ENCODE data around the gene LY86. TPM values are rescaled to one million over a fixed set of nuclear protein-coding genes. Genes with fewer than 3 reads are reported as not detected.
A peak's percentile ranks its signal among the peaks of the same experiment; 100 is the strongest.
"Not testable (repeated sequence)": the region's sequence is repeated elsewhere in the genome, so short reads cannot be mapped to it uniquely, and the experiment has no call there.

LY86 gene
- total RNA-seq, 8 experiments from 2014 or later: not detected

GRCh38 chr6:6657820-6658217, 69.3 kb downstream of the LY86 start:
- in situ Hi-C loops (cut with MboI; ENCODE audit: low pct_unique_long_range_greater_than_20kb in 2 of 9, low sequenced_read_pairs in 9 of 9, unreplicated experiment in 9 of 9): no loop called here
- H3K4me1 ChIP-seq (replicated peaks in 1 of 2): peaks cover 32 to 37% of the 10 kb centered on the region in 2 donors
- no peak overlapping the region for H3K27ac ChIP-seq
- no peak overlapping the region for H3K4me3 ChIP-seq
- WGBS, 10 experiments: 20 to 100% (median 92%) methylated on average over 1 of the region's 1 CpG; no CpG with 5 or more reads in 4 of the 10 experiments
- ATAC-seq (replicated peaks in 6 of 8): no peak

DNA sequence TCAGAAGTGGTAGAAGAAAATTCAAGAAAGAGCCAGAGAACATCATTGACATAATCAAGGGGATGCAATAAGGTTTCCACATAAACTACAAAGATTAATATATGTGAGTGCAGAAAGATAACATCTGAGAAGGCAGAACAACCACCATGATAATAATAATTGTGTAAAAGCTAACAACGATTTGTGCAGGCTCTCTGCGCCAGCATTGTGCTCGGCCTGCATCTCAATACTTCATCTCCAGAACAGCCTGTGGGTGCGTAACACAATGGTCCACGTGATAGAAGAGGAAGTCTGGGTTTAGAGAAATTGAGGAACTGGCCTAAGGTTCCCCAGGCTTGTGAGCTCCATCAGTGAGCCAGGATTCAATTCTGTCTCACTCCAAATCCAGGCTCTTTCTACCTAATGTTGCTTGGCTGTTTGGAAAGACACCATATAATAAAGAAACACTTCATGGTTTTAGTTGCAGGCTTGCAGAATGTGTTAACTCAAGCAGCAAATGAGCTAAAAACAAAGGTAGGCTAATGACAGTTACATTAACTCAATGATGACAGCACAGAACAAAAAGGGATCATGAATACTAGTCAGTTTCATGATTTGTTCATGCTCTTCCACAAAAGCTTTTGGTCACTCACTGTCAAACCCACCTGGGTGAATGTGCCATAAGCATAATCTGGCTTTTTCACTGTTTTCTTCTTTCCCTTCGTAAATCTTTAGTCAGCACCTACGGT, 71.2 kb downstream of the LY86 start:
- 49 to 92% (median 62%) methylated on average over 2 to 7 of the region's 7 CpGs for WGBS, 10 experiments
- no peak for ATAC-seq (replicated peaks in 6 of 8)
- peaks cover 28 to 31% of the 10 kb centered on the region in 2 donors for H3K4me1 ChIP-seq (replicated peaks in 1 of 2)
- H3K4me3 ChIP-seq: no peak overlapping the region
- H3K27ac ChIP-seq: no peak overlapping the region
- in situ Hi-C loops (cut with MboI; ENCODE audit: low pct_unique_long_range_greater_than_20kb in 2 of 9, low sequenced_read_pairs in 9 of 9, unreplicated experiment in 9 of 9): no loop called here

DNA sequence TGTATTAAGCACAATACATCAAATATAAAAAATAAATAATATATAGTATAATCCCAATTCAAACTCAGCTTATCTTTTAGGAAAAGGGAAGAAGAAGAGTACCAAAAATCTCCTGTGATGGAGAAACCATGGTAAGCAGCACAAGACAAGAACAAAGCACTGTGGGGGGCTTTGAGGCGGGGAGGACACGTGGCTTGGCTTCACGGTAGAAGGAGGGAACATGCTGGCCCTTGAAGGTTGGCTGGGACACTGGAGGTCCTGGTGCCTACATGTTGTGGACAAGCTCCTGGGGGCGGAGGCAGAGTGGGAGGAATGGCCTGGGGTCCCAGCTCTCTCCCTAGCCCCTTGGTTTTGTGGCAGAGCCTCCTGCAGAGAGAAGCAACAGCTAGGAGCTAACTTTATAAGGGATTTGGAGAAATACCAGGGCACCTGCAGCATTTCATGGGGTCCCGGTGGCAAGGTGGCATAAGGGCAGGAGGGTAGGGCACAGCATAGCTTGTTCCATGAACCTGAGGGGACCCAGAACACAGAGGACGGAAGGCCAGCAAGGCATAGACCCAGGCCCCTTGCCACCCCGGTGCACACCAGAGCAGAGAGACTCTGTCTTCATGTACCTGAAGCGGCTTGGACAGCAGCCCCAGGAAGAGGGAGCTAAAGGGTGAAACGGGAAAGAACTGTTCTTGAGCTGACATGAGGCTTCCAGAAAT, 72.0 kb downstream of the LY86 start:
- Histone ChIP-seq H3K4me1 (replicated peaks in 1 of 2) (peaks cover 25 to 27% of the 10 kb centered on the region in 2 donors), H3K27ac (no peak overlapping the region), H3K4me3 (no peak overlapping the region)
- in situ Hi-C loops (cut with MboI; ENCODE audit: low pct_unique_long_range_greater_than_20kb in 2 of 9, low sequenced_read_pairs in 9 of 9, unreplicated experiment in 9 of 9): no loop called here
- no peak for ATAC-seq (replicated peaks in 6 of 8)
- WGBS, 10 experiments: 36 to 100% (median 76%) methylated on average over 1 to 6 of the region's 9 CpGs; no CpG with 5 or more reads in 2 of the 10 experiments

- in situ Hi-C loops (cut with MboI; ENCODE audit: low pct_unique_long_range_greater_than_20kb in 2 of 9, low sequenced_read_pairs in 9 of 9, unreplicated experiment in 9 of 9): no loop called here
These were observed 72.7 kb downstream of the LY86 start for GRCh38 chr6:6661191-6661590.

GRCh38 chr6:6661684-6662083, 73.2 kb downstream of the LY86 start:
- Histone ChIP-seq H3K4me3 (no peak overlapping the region), H3K4me1 (replicated peaks in 1 of 2) (peaks cover 23% of the 10 kb centered on the region in 2 donors), H3K27ac (no peak overlapping the region)
- WGBS, 10 experiments: 10 to 80% (median 17%) methylated on average over 1 to 3 of the region's 3 CpGs; no CpG with 5 or more reads in 3 of the 10 experiments
- in situ Hi-C loops (cut with MboI; ENCODE audit: low pct_unique_long_range_greater_than_20kb in 2 of 9, low sequenced_read_pairs in 9 of 9, unreplicated experiment in 9 of 9): no loop called here
- ATAC-seq (replicated peaks in 6 of 8): peak in 6 of 8 experiments; percentile 30 to 76 (median 53)

More at GRCh38 chr6:6661191-6661590, 72.7 kb downstream of the LY86 start:
- Histone ChIP-seq H3K4me1 (replicated peaks in 1 of 2) (peaks cover 25 to 28% of the 10 kb centered on the region in 2 donors), H3K4me3 (no peak overlapping the region), H3K27ac (no peak overlapping the region)
- 61 to 100% (median 93%) methylated on average over 1 to 9 of the region's 9 CpGs; no CpG with 5 or more reads in 3 of the 10 experiments for WGBS, 10 experiments
- ATAC-seq (replicated peaks in 6 of 8): no peak

- 66 to 100% (median 95%) methylated on average over 1 to 8 of the region's 10 CpGs; no CpG with 5 or more reads in 2 of the 10 experiments for WGBS, 10 experiments
- in situ Hi-C loops (cut with MboI; ENCODE audit: low pct_unique_long_range_greater_than_20kb in 2 of 9, low sequenced_read_pairs in 9 of 9, unreplicated experiment in 9 of 9): no loop called here
- ATAC-seq (replicated peaks in 6 of 8): no peak
- H3K4me1 ChIP-seq (replicated peaks in 1 of 2): peaks cover 19% of the 10 kb centered on the region in 2 donors
- H3K27ac ChIP-seq: no peak overlapping the region
- no peak overlapping the region for H3K4me3 ChIP-seq
These were observed 75.1 kb downstream of the LY86 start for GRCh38 chr6:6663421-6664135.

DNA sequence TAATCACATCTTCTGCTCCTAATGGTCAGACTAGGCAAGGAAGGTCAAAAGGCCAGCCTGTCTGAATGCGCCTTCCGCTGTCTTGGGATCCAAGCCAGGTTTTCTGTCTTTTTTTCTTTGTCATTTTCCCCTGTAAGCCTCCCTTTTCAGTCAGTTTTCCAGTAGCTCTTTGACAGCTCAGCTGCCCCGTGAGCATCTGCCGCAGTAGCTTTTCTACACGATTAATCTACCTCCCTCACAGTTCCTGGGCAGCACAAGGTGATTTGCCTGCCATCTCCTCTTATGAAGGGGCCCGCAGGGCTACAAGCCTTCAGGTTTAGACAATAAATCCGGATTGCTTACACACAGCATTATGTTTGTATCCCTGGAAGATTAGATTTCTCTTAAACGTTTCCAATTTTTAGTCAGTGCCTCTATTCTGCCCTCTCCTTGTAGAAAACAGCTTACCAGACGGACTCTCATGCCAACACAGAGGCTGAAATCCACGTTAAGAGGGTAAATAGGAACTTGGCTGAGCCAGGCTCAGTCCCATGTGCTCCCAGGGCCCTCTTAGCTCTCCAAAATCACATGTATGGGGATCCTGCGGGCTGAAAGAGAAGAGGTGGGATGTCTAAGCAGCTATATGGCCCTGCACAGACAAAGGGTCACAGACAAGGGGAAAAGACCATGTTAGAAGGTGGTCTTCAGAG, 77.2 kb downstream of the LY86 start:
- in situ Hi-C loops (cut with MboI; ENCODE audit: low pct_unique_long_range_greater_than_20kb in 2 of 9, low sequenced_read_pairs in 9 of 9, unreplicated experiment in 9 of 9): no loop called here
- H3K4me3 ChIP-seq: no peak overlapping the region
- peaks cover 14% of the 10 kb centered on the region in 2 donors for H3K4me1 ChIP-seq (replicated peaks in 1 of 2)
- WGBS, 10 experiments: 7 to 93% (median 40%) methylated on average over 2 to 11 of the region's 11 CpGs; no CpG with 5 or more reads in 1 of the 10 experiments
- peak overlapping the region; percentile 65 to 80 for H3K27ac ChIP-seq
- ATAC-seq (replicated peaks in 6 of 8): peak in 5 of 8 experiments; percentile 79 to 93 (median 90)

DNA sequence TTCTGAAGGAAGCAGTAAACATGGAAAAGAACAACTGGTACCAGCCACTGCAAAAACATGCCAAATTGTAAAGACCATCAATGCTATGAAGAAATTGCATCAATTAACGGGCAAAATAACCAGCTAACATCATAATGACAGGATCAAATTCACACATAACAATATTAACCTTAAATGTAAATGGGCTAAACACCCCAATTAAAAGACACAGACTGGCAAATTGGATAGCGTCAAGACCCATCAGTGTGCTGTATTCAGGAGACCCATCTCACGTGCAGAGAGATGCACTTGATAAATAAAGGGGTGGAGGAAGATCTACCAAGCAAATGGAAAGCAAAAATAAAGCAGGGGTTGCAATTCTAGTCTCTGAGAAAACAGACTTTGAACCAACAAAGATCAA, 81.6 kb downstream of the LY86 start:
- in situ Hi-C loops (cut with MboI; ENCODE audit: low pct_unique_long_range_greater_than_20kb in 2 of 9, low sequenced_read_pairs in 9 of 9, unreplicated experiment in 9 of 9); H3K27ac ChIP-seq; H3K4me3 ChIP-seq; ATAC-seq (replicated peaks in 6 of 8): not testable (repeated sequence)
- 20 to 100% (median 87%) methylated on average over 1 to 3 of the region's 3 CpGs; no CpG with 5 or more reads in 2 of the 10 experiments for WGBS, 10 experiments
- H3K4me1 ChIP-seq (replicated peaks in 1 of 2): peaks cover 9 to 13% of the 10 kb centered on the region in 2 donors

DNA sequence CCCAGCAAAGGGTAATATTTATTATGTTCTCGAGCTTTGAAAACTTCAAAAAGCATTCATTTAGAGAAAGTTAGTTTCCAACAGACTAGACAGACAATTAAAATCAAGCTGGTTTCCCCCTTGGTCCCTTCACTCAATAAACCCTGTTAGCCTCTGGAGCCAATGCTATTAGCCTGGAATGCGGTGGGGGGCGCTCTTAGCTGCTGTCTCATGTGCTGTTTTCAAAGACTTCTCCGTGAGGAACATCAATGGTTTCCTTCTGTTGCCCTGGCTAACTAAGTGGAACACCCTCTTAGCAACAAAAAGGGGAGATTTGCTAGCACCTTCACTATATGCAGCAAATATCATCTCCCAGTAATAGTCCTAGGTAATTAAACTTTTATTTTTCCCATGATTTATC, 86.4 kb downstream of the LY86 start:
- in situ Hi-C loops (cut with MboI; ENCODE audit: low pct_unique_long_range_greater_than_20kb in 2 of 9, low sequenced_read_pairs in 9 of 9, unreplicated experiment in 9 of 9): loop anchor here in 4 of 9 experiments (25.0 kb wide), 2 partner anchors 562 to 937 kb away; no protein-coding TSS in a partner anchor
- no peak overlapping the region for H3K4me3 ChIP-seq
- H3K27ac ChIP-seq: no peak overlapping the region
- ATAC-seq (replicated peaks in 6 of 8): no peak
- H3K4me1 ChIP-seq (replicated peaks in 1 of 2): peaks cover 23 to 28% of the 10 kb centered on the region in 2 donors
- 0 to 60% (median 26%) methylated on average over 1 to 4 of the region's 4 CpGs; no CpG with 5 or more reads in 1 of the 10 experiments for WGBS, 10 experiments

DNA sequence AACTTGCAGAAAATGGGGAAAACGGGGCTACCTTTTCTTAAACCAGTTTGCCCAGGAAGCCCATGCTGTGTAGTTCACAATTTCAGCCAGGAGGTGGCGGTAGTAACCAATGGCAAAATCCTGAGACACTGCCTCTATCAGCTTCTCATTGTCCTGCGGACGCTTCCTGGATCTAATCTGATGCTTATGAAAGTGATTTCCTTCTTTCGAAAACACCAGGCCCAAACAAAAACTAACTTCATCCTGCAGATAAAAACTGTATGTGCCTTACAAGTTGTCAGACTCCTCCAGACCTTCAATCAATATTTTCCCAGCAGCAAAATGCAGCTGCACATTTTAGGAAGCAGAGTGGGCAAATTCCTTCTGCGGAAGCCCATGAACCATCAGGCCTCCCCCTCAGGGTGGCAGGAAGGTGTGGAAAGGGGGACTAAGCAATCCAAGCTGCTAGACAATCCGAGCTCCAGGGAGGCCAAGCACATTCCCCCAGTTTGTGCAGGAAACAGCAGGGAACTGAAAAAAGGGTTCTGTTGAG, 88.5 kb downstream of the LY86 start:
- in situ Hi-C loops (cut with MboI; ENCODE audit: low pct_unique_long_range_greater_than_20kb in 2 of 9, low sequenced_read_pairs in 9 of 9, unreplicated experiment in 9 of 9): loop anchor here in 4 of 9 experiments (25.0 kb wide), 2 partner anchors 560 to 935 kb away; no protein-coding TSS in a partner anchor
- H3K4me3 ChIP-seq: no peak overlapping the region
- peaks cover 24 to 44% of the 10 kb centered on the region in 2 donors for H3K4me1 ChIP-seq (replicated peaks in 1 of 2)
- H3K27ac ChIP-seq: no peak overlapping the region
- ATAC-seq (replicated peaks in 6 of 8): peak; percentile 13 to 65 (median 60)
- 0 to 47% (median 15%) methylated on average over 2 to 7 of the region's 7 CpGs; no CpG with 5 or more reads in 1 of the 10 experiments for WGBS, 10 experiments

GRCh38 chr6:6678185-6678671, 89.7 kb downstream of the LY86 start:
- Histone ChIP-seq H3K4me3 (no peak overlapping the region), H3K27ac (no peak overlapping the region), H3K4me1 (replicated peaks in 1 of 2) (peaks cover 24 to 44% of the 10 kb centered on the region in 2 donors)
- peak; percentile 72 to 91 (median 84) for ATAC-seq (replicated peaks in 6 of 8)
- 29 to 100% (median 70%) methylated on average over 1 to 11 of the region's 12 CpGs; no CpG with 5 or more reads in 1 of the 10 experiments for WGBS, 10 experiments
- in situ Hi-C loops (cut with MboI; ENCODE audit: low pct_unique_long_range_greater_than_20kb in 2 of 9, low sequenced_read_pairs in 9 of 9, unreplicated experiment in 9 of 9): loop anchor here in 4 of 9 experiments (25.0 kb wide), 2 partner anchors 559 to 934 kb away; no protein-coding TSS in a partner anchor
